Ramos (cell line): Measurements from ENCODE around the gene LRP1B.

Source experiments
- in situ Hi-C: fragments of 300-500 bp; cut with MboI; formaldehyde crosslinking; loops from one replicate; pipeline ENCODE4 v1.14.3; 2022; ENCODE audit warnings: low sequenced_read_pairs; ENCODE audit not compliant: unreplicated experiment

The LRP1B gene

DNA sequence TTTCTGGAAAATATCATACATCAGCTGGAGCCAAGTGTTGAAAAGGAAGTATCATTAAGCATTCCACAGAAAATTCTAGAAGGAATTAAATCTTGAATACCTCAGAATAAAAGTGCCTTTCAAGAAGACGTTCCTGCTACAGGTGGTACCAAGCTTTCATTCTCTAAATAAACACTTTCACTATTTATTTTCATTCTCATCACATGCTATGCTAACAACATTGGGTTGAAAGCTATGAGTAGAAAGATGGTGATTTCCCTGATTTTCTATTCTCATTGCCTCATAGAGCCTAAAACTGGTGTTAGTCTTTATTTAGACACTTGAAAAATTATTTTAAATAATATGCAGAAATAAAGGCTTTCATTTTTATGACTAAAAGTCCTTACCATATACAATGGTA is 324.7 kb downstream of the LRP1B start:
- in situ Hi-C loops = no loop called here

GRCh38 chr2:141805302-141805701 is 325.5 kb downstream of the LRP1B start:
- in situ Hi-C loops = no loop called here

GRCh38 chr2:141796449-141796848 is 334.4 kb downstream of the LRP1B start:
- in situ Hi-C loops = no loop called here

DNA sequence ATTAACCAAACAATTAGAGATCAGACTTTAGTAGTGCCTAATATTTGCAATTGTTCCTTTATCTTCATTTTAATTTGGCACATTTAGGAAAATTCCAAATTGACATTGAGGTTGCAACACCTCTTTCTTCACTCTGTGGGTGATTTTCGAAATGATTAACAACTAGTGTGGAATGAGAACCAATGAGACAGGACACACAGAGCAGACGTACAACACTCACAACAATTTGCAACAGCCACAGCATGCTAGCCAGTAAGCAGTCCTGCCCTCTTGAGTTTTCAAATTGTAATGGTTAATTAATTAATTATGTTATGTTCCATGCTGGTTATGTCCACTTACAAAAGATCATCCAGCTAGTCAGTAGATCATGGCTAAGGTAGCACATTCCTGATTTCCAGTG is 339.3 kb downstream of the LRP1B start:
- in situ Hi-C loops = no loop called here

- in situ Hi-C loops = no loop called here
Observed at GRCh38 chr2:141782574-141782973, 348.2 kb downstream of the LRP1B start.

- in situ Hi-C loops = no loop called here
Observed at GRCh38 chr2:141778315-141778835, 352.4 kb downstream of the LRP1B start.

GRCh38 chr2:141770530-141770929 is 360.3 kb downstream of the LRP1B start:
- in situ Hi-C loops = no loop called here

DNA sequence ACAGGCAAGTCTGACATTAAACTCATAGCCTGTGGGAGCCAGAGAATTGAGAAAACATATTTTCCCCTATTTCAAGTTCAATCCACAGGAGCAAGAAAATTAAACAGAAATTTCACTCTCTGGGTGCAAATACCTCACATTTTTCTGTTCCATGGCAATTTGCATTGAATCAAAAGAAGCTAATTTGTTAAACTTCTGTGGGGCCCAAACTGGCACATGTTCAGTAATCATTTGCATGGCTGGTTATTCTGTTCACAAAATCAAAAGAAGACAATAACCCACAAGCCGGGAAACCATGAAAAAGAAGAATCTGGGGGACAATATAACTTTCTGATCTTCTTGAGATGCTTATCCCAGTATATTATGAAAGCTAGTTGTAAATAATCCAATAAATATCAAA is 363.1 kb downstream of the LRP1B start:
- in situ Hi-C loops = no loop called here

GRCh38 chr2:141767051-141767450 is 363.8 kb downstream of the LRP1B start:
- in situ Hi-C loops = no loop called here

DNA sequence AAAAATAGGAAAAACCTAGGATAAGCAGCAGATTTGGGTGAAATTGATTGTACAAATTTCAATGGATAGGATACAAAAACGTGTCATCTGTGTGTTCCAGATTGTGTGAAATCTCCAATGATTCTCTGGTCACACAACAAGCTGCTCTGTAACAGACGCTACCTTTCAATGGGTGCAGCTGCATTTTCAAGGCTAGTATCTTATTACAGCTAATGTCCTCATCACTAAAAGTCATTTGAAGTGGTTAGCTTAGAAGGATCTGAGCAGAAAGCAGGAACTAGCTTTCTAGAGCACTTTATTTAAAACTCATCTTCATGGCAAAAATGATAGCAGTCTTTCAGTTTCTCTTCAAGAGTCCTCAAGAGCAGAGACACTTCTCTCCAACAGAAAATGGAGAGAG is 364.6 kb downstream of the LRP1B start:
- in situ Hi-C loops = no loop called here

DNA sequence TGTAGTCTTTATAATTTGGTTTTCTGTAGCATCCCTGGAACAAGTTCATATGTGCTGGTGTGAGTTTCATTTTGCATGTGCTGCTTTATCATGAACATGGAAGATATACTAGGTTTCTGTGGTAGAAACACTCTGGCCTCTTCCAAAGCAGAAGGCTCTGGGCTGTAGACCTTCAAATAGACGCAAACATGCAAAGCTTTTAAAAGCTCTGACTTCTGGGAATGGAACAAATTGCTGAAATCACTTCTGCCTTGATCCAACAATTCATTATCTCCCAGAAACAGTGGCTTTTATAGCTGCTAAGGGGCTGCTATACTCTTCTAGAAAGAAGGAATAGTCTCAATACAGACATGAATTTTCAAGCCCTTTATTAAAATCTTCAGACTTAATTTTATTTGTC is 382.2 kb downstream of the LRP1B start:
- in situ Hi-C loops = no loop called here

- in situ Hi-C loops = no loop called here
Observed at GRCh38 chr2:141741652-141742051, 389.2 kb downstream of the LRP1B start.

DNA sequence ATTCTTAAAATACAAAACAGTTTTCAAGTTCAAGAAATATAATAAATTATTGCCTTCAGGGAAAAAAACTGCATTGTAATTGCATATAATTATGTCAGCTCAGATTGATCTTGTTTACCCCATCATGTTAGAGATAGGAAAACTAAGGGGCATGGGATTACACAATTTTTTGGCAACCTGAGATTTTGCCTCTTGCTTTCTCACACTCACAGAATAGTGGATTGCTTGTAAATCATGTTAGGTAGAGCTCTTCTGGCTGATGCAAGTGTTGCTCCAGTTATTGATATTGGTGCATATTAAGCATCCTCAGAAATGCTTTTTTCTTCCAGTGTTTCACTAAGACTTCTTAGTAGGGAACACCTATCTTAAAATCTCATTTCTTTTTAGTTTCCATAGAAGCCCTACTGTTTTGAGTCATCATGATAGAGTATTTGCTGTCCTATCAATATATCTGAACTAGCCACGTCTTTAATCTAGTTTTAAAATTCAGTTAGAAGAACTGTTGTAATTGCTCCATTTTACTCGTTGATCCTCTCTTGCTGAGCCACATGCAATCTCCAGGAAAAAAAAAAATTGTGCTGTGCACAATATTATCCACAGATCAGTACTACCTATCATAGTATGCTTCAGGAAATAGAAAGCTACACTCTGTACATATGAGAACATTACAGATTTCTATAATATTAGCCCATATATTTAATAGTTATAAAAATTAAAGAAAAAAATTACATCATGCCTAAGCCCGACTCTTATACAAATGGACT is 393.1 kb downstream of the LRP1B start:
- in situ Hi-C loops = no loop called here

- in situ Hi-C loops = no loop called here
Observed at GRCh38 chr2:141736466-141736865, 394.4 kb downstream of the LRP1B start.

- in situ Hi-C loops = no loop called here
Observed at GRCh38 chr2:141728886-141729285, 401.9 kb downstream of the LRP1B start.

DNA sequence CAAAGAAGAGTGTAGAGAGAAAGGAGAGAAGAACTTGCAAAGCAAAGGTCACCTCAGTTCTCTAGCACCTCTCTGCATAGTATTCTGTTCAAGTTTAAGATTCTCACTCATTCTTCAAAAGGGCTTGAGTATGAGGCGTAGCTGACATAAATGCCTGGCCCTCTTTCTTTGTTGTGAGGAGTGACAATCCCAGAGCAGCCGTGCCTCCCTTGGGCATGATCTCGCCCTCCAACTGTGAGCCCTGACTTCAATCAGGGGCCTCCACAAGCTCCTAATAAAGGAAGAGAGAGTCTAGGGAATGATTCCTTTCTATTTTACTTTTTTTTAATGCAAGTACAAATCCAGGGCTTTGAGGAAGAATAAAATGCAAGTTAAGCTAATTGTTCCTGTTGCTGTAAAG is 402.7 kb downstream of the LRP1B start:
- in situ Hi-C loops = no loop called here

GRCh38 chr2:141724426-141724825 is 406.4 kb downstream of the LRP1B start:
- in situ Hi-C loops = no loop called here

DNA sequence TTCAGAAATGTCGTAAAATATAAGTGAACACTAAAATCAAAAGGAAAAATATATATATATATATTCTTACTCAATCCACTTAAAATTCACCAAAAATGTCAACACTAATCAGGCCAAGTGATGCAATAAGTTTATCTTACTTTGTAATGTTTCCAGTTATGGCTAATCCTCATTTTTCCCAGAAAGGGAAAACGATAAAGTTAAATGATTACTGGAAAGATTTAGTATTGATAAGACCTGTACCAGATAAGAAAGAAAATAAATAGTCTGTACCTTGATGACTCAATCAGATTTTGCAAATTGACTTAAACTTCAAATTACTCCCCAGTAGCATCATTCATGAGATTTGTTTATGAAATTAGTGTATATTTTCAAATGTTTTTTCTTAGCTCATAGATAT is 407.0 kb downstream of the LRP1B start:
- in situ Hi-C loops = no loop called here

DNA sequence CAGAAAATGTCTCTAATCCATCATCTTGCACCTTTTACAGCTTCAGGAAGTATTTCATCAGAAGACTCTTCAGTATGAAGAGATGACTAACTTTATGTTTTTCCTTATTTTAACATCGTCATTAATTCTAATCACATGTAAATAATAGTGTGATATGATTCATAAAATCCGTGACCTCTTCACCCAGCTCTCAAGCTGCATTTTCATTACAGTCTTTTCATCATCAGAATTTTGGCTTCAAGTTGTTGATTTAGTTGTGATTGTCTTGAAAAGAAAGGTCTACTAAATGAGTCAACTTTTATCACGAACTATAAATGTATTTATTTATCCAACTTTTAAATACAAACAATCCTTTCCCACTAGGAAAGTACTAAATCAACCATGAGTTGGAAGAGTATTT is 410.3 kb downstream of the LRP1B start:
- in situ Hi-C loops = no loop called here

DNA sequence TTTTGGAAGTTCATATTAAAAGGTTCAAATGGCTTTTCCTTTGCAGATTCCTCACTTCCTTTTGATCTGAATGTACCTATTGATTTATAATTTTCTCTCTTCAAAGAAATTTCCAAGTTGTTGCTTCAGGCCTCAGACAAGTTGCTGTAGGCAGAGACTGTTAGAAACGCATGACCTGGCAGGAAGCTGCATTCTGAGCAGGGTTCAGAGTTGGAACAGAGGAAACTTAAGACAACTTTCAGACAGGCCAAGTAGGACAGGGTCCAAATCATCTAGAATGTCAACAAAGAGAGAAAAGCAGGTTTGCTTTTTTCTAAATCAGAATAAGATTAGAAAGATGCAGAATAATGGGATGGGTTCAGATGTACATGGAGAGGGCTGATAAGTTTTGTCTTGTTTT is 416.3 kb downstream of the LRP1B start:
- in situ Hi-C loops = no loop called here

GRCh38 chr2:141711627-141712026 is 419.2 kb downstream of the LRP1B start:
- in situ Hi-C loops = no loop called here

DNA sequence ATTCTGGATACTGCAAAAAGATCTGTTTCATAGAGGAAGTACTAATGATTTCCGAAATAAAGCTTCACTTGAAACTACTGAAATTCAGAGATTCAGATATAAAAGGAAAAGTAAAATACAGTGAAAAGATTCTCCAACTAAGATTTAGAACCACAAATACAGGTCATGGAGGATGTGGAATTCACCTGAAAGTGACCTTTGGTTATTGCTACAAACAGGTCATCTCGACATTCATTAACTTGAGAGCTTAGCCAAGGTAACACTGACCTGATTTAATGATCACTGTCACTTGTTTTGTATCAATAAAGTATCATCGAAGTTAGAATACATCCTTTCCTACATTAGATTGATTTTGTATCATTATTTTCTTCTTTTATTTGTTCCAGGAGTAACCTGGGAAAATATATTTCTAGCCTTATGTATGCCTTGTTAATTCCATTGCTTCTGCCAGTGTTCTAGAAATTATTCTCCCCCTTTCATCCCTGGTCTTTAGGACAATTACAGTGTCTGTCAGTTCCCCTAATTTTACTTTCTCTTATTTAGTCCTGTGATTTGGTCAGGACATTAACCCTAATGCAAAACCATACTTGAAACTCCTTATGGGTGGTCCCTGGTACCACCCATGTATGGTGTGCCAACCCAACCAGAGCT is 420.1 kb downstream of the LRP1B start:
- in situ Hi-C loops = no loop called here
